ENCODE data around the gene LRRC4C.

GRCh38 chr11:41456269-41456668, 3.2 kb downstream of the LRRC4C start:
- no peak for TF ChIP-seq CTCF (IDR thresholded peaks at IDR 0.05)
- TF ChIP-seq ZFX (IDR thresholded peaks at IDR 0.05; ENCODE audit: borderline replicate concordance), result no peak

Data from 22Rv1 (cell line).